Ishikawa (cell line): ENCODE data around the gene MED28.

Source experiments
- CEBPB ChIP-seq: IDR thresholded peaks from 2 replicates; pipeline ENCODE4 v1.6.1; 2012
- CREB1 ChIP-seq: IDR thresholded peaks from 2 replicates; pipeline ENCODE4 v1.6.1; 2012; ENCODE audit warnings: low read depth
- EGR1 ChIP-seq: IDR thresholded peaks from 2 replicates; pipeline ENCODE4 v1.6.1; 2012
- EP300 ChIP-seq: IDR thresholded peaks from 2 replicates; pipeline ENCODE4 v1.6.1; 2012; ENCODE audit warnings: borderline replicate concordance
- FOXM1 ChIP-seq: IDR thresholded peaks from 2 replicates; pipeline ENCODE4 v1.6.1; 2012; ENCODE audit warnings: low read depth, borderline replicate concordance
- MAX ChIP-seq: IDR thresholded peaks from 2 replicates; pipeline ENCODE4 v1.6.1; 2012
- NFIC ChIP-seq: IDR thresholded peaks from 2 replicates; pipeline ENCODE4 v1.6.1; 2012
- RAD21 ChIP-seq: IDR thresholded peaks from 2 replicates; pipeline ENCODE4 v1.6.1; 2012; ENCODE audit warnings: low read depth
- REST ChIP-seq: IDR thresholded peaks from 2 replicates; pipeline ENCODE4 v1.6.1; 2012; ENCODE audit warnings: low read depth, mild to moderate bottlenecking
- TAF1 ChIP-seq: IDR thresholded peaks from 2 replicates; pipeline ENCODE4 v1.6.1; 2012; ENCODE audit warnings: low read depth, mild to moderate bottlenecking
- TCF12 ChIP-seq: IDR thresholded peaks from 2 replicates; pipeline ENCODE4 v1.6.1; 2012; ENCODE audit warnings: low read depth
- TEAD4 ChIP-seq: IDR thresholded peaks from 2 replicates; pipeline ENCODE4 v1.6.1; 2012
- USF1 ChIP-seq: IDR thresholded peaks from 2 replicates; pipeline ENCODE4 v1.6.1; 2012
- YY1 ChIP-seq: IDR thresholded peaks from 2 replicates; pipeline ENCODE4 v1.6.1; 2012; ENCODE audit warnings: low read depth
- ZBTB7A ChIP-seq: IDR thresholded peaks from 2 replicates; pipeline ENCODE4 v1.6.1; 2012; ENCODE audit warnings: low read depth

MED28 gene

GRCh38 chr4:17667653-17668201, 53.3 kb downstream of the MED28 start:
- TF ChIP-seq YY1, result no peak
- no peak for TF ChIP-seq TCF12
- TF ChIP-seq CEBPB, result no peak
- no peak for TF ChIP-seq EGR1
- no peak for TF ChIP-seq TAF1
- no peak for TF ChIP-seq NFIC

- no peak for TF ChIP-seq CEBPB
- no peak for TF ChIP-seq FOXM1
- TF ChIP-seq RAD21, result no peak
- no peak for TF ChIP-seq YY1
- no peak for TF ChIP-seq TCF12
- no peak for TF ChIP-seq TEAD4
- TF ChIP-seq EGR1, result no peak
These were observed 56.0 kb downstream of the MED28 start for GRCh38 chr4:17670423-17670822.

GRCh38 chr4:17680559-17681280, 66.3 kb downstream of the MED28 start:
- TF ChIP-seq REST (no peak), RAD21 (no peak), TCF12 (no peak), MAX (no peak), USF1 (no peak), EP300 (no peak), YY1 (no peak), CEBPB (no peak), EGR1 (no peak), CREB1 (no peak), TAF1 (no peak)

- no peak for TF ChIP-seq FOXM1
- no peak for TF ChIP-seq EP300
- no peak for TF ChIP-seq USF1
- TF ChIP-seq REST, result no peak
- no peak for TF ChIP-seq ZBTB7A
- TF ChIP-seq CEBPB, result no peak
- no peak for TF ChIP-seq MAX
- TF ChIP-seq TCF12, result no peak
- no peak for TF ChIP-seq YY1
- TF ChIP-seq EGR1, result no peak
- TF ChIP-seq RAD21, result no peak
- no peak for TF ChIP-seq TAF1
- no peak for TF ChIP-seq CREB1
- TF ChIP-seq NFIC, result no peak
- TF ChIP-seq TEAD4, result no peak
These were observed 67.1 kb downstream of the MED28 start for GRCh38 chr4:17681281-17682221.

GRCh38 chr4:17682222-17682566, 67.8 kb downstream of the MED28 start:
- TF ChIP-seq CEBPB (no peak), TAF1 (no peak), TEAD4 (no peak), TCF12 (no peak), FOXM1 (no peak), EP300 (no peak), RAD21 (no peak), ZBTB7A (no peak)
